ENCODE results near the gene ADAP2. TPM values are rescaled to one million over a fixed set of nuclear protein-coding genes. Genes with fewer than 3 reads are reported as not detected.
A peak's percentile ranks its signal among the peaks of the same experiment; 100 is the strongest.

ADAP2 gene
- total and polyA plus RNA-seq, 10 of the 15 experiments (the other 5 are each of a cell fraction or from before 2014, with no cell fraction given): 0.15 to 13.6 (median 6.8) TPM

- TF ChIP-seq DPF2 (IDR thresholded peaks at IDR 0.05): 0 out of 2 replicates have a peak, but pooled peaks have one; percentile 40
- no peak for TF ChIP-seq REST (IDR thresholded peaks at IDR 0.05; ENCODE audit: low read depth, low read length)
- TF ChIP-seq NRF1 (conservative IDR thresholded peaks at IDR 0.05; ENCODE audit: low read depth, low read length): no peak
- no peak for TF ChIP-seq SIX5 (IDR thresholded peaks at IDR 0.05; ENCODE audit: low read depth, low read length, severe bottlenecking)
- no peak for TF ChIP-seq EZH2 (IDR thresholded peaks at IDR 0.05; ENCODE audit: borderline replicate concordance, control insufficient read depth, low read depth, low read length)
- 0 out of 2 replicates have a peak, but pooled peaks have one; percentile 59 for TF ChIP-seq MAX (IDR thresholded peaks at IDR 0.05; ENCODE audit: low read depth, low read length)
- no peak for TF ChIP-seq USF1 (IDR thresholded peaks at IDR 0.05; ENCODE audit: borderline replicate concordance, extremely low read length, insufficient read depth, low read depth, low read length)
- no peak for TF ChIP-seq MLLT1 (IDR thresholded peaks at IDR 0.05)
- TF ChIP-seq NFYA (IDR thresholded peaks at IDR 0.05; ENCODE audit: borderline replicate concordance, low read depth, low read length): no peak
- no peak for TF ChIP-seq NFXL1 (IDR thresholded peaks at IDR 0.05; ENCODE audit: borderline replicate concordance)
- TF ChIP-seq RCOR1 (conservative IDR thresholded peaks at IDR 0.05; ENCODE audit: low read depth, low read length): no peak
- TF ChIP-seq BRCA1 (IDR thresholded peaks at IDR 0.05; ENCODE audit: low read depth, low read length): no peak
- TF ChIP-seq NFYB (IDR thresholded peaks at IDR 0.05; ENCODE audit: insufficient read depth, low read depth, low read length): no peak
- no peak for TF ChIP-seq CEBPB (IDR thresholded peaks at IDR 0.05; ENCODE audit: borderline replicate concordance in 1 of 2, low read depth in 2 of 2, low read length in 2 of 2)
- TF ChIP-seq ZNF592 (IDR thresholded peaks at IDR 0.05): no peak
- TF ChIP-seq PAX5 (IDR thresholded peaks at IDR 0.05; ENCODE audit: borderline replicate concordance, low read depth, low read length): no peak
- TF ChIP-seq RAD21 (IDR thresholded peaks at IDR 0.05; ENCODE audit: insufficient read depth, low read depth, low read length): no peak
- TF ChIP-seq RELA (IDR thresholded peaks at IDR 0.05; ENCODE audit: borderline replicate concordance, partially characterized antibody): no peak
Measured at GRCh38 chr17:31008374-31009041, 86.8 kb downstream of the ADAP2 start (continued).

Measured in GM12878 (cell line).